Mesenchymal stem cell (in vitro differentiated cells and primary cell): ENCODE measurements around the gene C12orf75.

Source experiments
- DNase-seq: peaks from one replicate; pipeline ENCODE4 v3.0.0-alpha.2; 2013
- H2AFZ ChIP-seq: one replicate; pipeline ENCODE4 v1.6.1; 2013; ENCODE audit warnings: low read depth, mild to moderate bottlenecking, control low read depth, inconsistent platforms, low read length, moderate library complexity
- H2AK5ac ChIP-seq: 2 replicates; pipeline ENCODE4 v1.6.1; 2013; ENCODE audit warnings: low read length, moderate library complexity, mild to moderate bottlenecking, inconsistent platforms; ENCODE audit not compliant: severe bottlenecking
- H2BK120ac ChIP-seq: one replicate; pipeline ENCODE4 v1.6.1; 2013; ENCODE audit warnings: low read depth, mild to moderate bottlenecking, inconsistent platforms, low read length, moderate library complexity
- H2BK12ac ChIP-seq, 2 experiments: one replicate each; pipeline ENCODE4 v1.6.1; 2013; ENCODE audit warnings: inconsistent platforms in 2 of 2, low read length in 2 of 2, mild to moderate bottlenecking in 2 of 2, moderate library complexity in 2 of 2, control low read depth in 1 of 2
- H2BK15ac ChIP-seq: one replicate; pipeline ENCODE4 v1.6.1; 2013; ENCODE audit warnings: mild to moderate bottlenecking, low read depth, inconsistent platforms; ENCODE audit not compliant: poor library complexity, severe bottlenecking
- H2BK5ac ChIP-seq: 2 replicates; pipeline ENCODE4 v1.6.1; 2013; ENCODE audit warnings: low read depth, mild to moderate bottlenecking, low read length, control low read depth, inconsistent platforms; ENCODE audit not compliant: poor library complexity, severe bottlenecking
- H3K14ac ChIP-seq, 2 experiments: one replicate each; pipeline ENCODE4 v1.6.1; 2013; ENCODE audit warnings: inconsistent platforms in 2 of 2, low read length in 2 of 2, control low read depth in 1 of 2, mild to moderate bottlenecking in 1 of 2, moderate library complexity in 1 of 2
- H3K18ac ChIP-seq, 2 experiments: one replicate each; pipeline ENCODE4 v1.6.1; 2013; ENCODE audit warnings: inconsistent platforms in 2 of 2, low read length in 2 of 2, control low read depth in 1 of 2, low read depth in 1 of 2, mild to moderate bottlenecking in 1 of 2
- H3K23ac ChIP-seq, 2 experiments: one replicate each; pipeline ENCODE4 v1.6.1; 2013; ENCODE audit warnings: inconsistent platforms in 2 of 2, low read length in 2 of 2, mild to moderate bottlenecking in 2 of 2, moderate library complexity in 2 of 2, control low read depth in 1 of 2
- H3K27ac ChIP-seq: 2 replicates; pipeline ENCODE4 v1.5.1; 2013; ENCODE audit warnings: mild to moderate bottlenecking, moderate library complexity, low read length, control low read depth, inconsistent platforms; ENCODE audit not compliant: poor library complexity, severe bottlenecking
- H3K27me3 ChIP-seq, 2 experiments: 2 replicates each; pipeline versions ENCODE4 v1.6.1 to v1.7.0; 2013; ENCODE audit warnings: low read length in 2 of 2, mild to moderate bottlenecking in 2 of 2, moderate library complexity in 2 of 2, control low read depth in 1 of 2, inconsistent platforms in 1 of 2; ENCODE audit not compliant: control insufficient read depth in 1 of 2, insufficient read depth in 1 of 2
- H3K36me3 ChIP-seq, 2 experiments: 2 replicates each; pipeline versions ENCODE4 v1.6.1 to v1.7.0; 2013; ENCODE audit warnings: low read length in 2 of 2, control low read depth in 1 of 2, inconsistent platforms in 1 of 2, low read depth in 1 of 2, mild to moderate bottlenecking in 1 of 2; ENCODE audit not compliant: insufficient read depth in 2 of 2, control insufficient read depth in 1 of 2
- H3K4ac ChIP-seq, 2 experiments: one replicate each; pipeline ENCODE4 v1.6.1; 2013; ENCODE audit warnings: inconsistent platforms in 2 of 2, low read length in 2 of 2, mild to moderate bottlenecking in 2 of 2, moderate library complexity in 2 of 2, control low read depth in 1 of 2, low read depth in 1 of 2
- H3K4me1 ChIP-seq: 2 replicates; pipeline ENCODE4 v1.6.1; 2013; ENCODE audit warnings: low read depth, low read length, control low read depth; ENCODE audit not compliant: control insufficient read depth, insufficient read depth
- H3K4me2 ChIP-seq: 2 replicates; pipeline ENCODE4 v1.6.1; 2013; ENCODE audit warnings: low read length, mild to moderate bottlenecking, inconsistent platforms; ENCODE audit not compliant: poor library complexity, severe bottlenecking
- H3K4me3 ChIP-seq, 2 experiments: 2 replicates each; pipeline versions ENCODE4 v1.5.1 to v1.7.0; 2013; ENCODE audit warnings: low read length in 2 of 2, mild to moderate bottlenecking in 2 of 2, control low read depth in 1 of 2, low read depth in 1 of 2; ENCODE audit not compliant: insufficient read depth in 1 of 2
- H3K79me1 ChIP-seq: replicated peaks from 2 replicates; pipeline ENCODE4 v1.6.1; 2013; ENCODE audit warnings: mild to moderate bottlenecking, control low read depth, low read length, inconsistent platforms; ENCODE audit not compliant: poor library complexity, severe bottlenecking
- H3K9ac ChIP-seq: 2 replicates; pipeline ENCODE4 v1.7.0; 2013; ENCODE audit warnings: mild to moderate bottlenecking, low read length, moderate library complexity
- H3K9me3 ChIP-seq: 2 replicates; pipeline ENCODE4 v1.7.0; 2013; ENCODE audit warnings: mild to moderate bottlenecking, low read length; ENCODE audit not compliant: control insufficient read depth
- H4K8ac ChIP-seq: one replicate; pipeline ENCODE4 v1.6.1; 2013; ENCODE audit warnings: inconsistent platforms, mild to moderate bottlenecking, low read length, moderate library complexity
- H4K91ac ChIP-seq: one replicate; pipeline ENCODE4 v1.6.1; 2013; ENCODE audit warnings: mild to moderate bottlenecking, low read length, inconsistent platforms
- WGBS: methylation state at CpG from one replicate; pipeline ENCODE4 v1.1.7; 2013; ENCODE audit warnings: mixed read lengths; 5-methylcytosine and 5-hydroxymethylcytosine counted together

The C12orf75 gene

GRCh38 chr12:105292705-105293104 lies 37.8 kb upstream of the C12orf75 start:
- H2BK15ac ChIP-seq: no peak overlapping the region
- no peaks in the 10 kb centered on the region for H3K36me3 ChIP-seq
- H3K9me3 ChIP-seq: peaks cover 2% of the 10 kb centered on the region
- H3K27ac ChIP-seq: no peak overlapping the region
- H3K27me3 ChIP-seq: no peaks in the 10 kb centered on the region
- peaks cover 1% of the 10 kb centered on the region for H3K79me1 ChIP-seq
- H3K18ac ChIP-seq: no peak overlapping the region
- WGBS: no CpG with 5 or more reads among the region's 1 CpG
- H3K9ac ChIP-seq: no peak overlapping the region
- H3K4me2 ChIP-seq: no peak overlapping the region
- no peak for DNase-seq
- H3K4ac ChIP-seq: no peak overlapping the region
- no peak overlapping the region for H3K23ac ChIP-seq
- no peak overlapping the region for H4K8ac ChIP-seq
- H2BK5ac ChIP-seq: no peak overlapping the region
- no peak overlapping the region for H2BK12ac ChIP-seq
- no peak overlapping the region for H2AK5ac ChIP-seq
- H4K91ac ChIP-seq: no peak overlapping the region
- H2AFZ ChIP-seq: no peak overlapping the region
- no peaks in the 10 kb centered on the region for H3K4me1 ChIP-seq
- H2BK120ac ChIP-seq: no peak overlapping the region
- no peak overlapping the region for H3K14ac ChIP-seq
- H3K4me3 ChIP-seq: no peak overlapping the region

- Histone ChIP-seq H3K79me1 (peaks cover 1% of the 10 kb centered on the region), H2BK5ac (no peak overlapping the region), H3K4ac (no peak overlapping the region), H3K18ac (no peak overlapping the region), H3K27me3 (no peaks in the 10 kb centered on the region), H3K9me3 (peaks cover 3% of the 10 kb centered on the region), H3K14ac (no peak overlapping the region), H3K36me3 (no peaks in the 10 kb centered on the region), H2BK12ac (no peak overlapping the region), H3K27ac (no peak overlapping the region), H2BK15ac (no peak overlapping the region), H3K4me1 (no peaks in the 10 kb centered on the region), H2BK120ac (no peak overlapping the region), H2AFZ (no peak overlapping the region), H3K4me3 (no peak overlapping the region), H3K4me2 (no peak overlapping the region), H3K23ac (no peak overlapping the region), H3K9ac (no peak overlapping the region), H4K8ac (no peak overlapping the region), H2AK5ac (no peak overlapping the region), H4K91ac (no peak overlapping the region)
- DNase-seq: no peak
These were observed 37.3 kb upstream of the C12orf75 start for GRCh38 chr12:105293187-105293586.

- Histone ChIP-seq H3K4me3 (no peak overlapping the region), H3K9me3 (peaks cover 3% of the 10 kb centered on the region)
These were observed 36.3 kb upstream of the C12orf75 start for GRCh38 chr12:105294161-105294560.

GRCh38 chr12:105294886-105295479 lies 35.5 kb upstream of the C12orf75 start:
- Histone ChIP-seq H2BK12ac (no peak overlapping the region), H4K8ac (no peak overlapping the region), H4K91ac (no peak overlapping the region), H2BK120ac (no peak overlapping the region), H3K4me3 (no peak overlapping the region), H3K23ac (no peak overlapping the region), H3K4me1 (no peaks in the 10 kb centered on the region), H3K14ac (no peak overlapping the region), H3K9ac (no peak overlapping the region), H3K79me1 (peaks cover 1% of the 10 kb centered on the region), H3K4me2 (no peak overlapping the region), H3K18ac (no peak overlapping the region), H2AK5ac (no peak overlapping the region), H2AFZ (no peak overlapping the region), H3K27ac (no peak overlapping the region), H3K27me3 (no peaks in the 10 kb centered on the region), H3K4ac (no peak overlapping the region), H3K9me3 (peaks cover 3% of the 10 kb centered on the region), H3K36me3 (no peaks in the 10 kb centered on the region), H2BK5ac (no peak overlapping the region), H2BK15ac (no peak overlapping the region)
- 86% methylated on average over 3 of the region's 4 CpGs for WGBS
- DNase-seq: no peak

More at GRCh38 chr12:105294161-105294560, 36.3 kb upstream of the C12orf75 start:
- Histone ChIP-seq H2BK12ac (no peak overlapping the region), H2AK5ac (no peak overlapping the region), H2BK15ac (no peak overlapping the region), H4K91ac (no peak overlapping the region), H3K9ac (no peak overlapping the region), H2BK120ac (no peak overlapping the region), H2BK5ac (no peak overlapping the region), H2AFZ (no peak overlapping the region), H3K36me3 (no peaks in the 10 kb centered on the region), H3K27me3 (no peaks in the 10 kb centered on the region), H3K79me1 (peaks cover 1% of the 10 kb centered on the region), H3K23ac (no peak overlapping the region), H3K18ac (no peak overlapping the region), H4K8ac (no peak overlapping the region), H3K4me2 (no peak overlapping the region), H3K27ac (no peak overlapping the region), H3K14ac (no peak overlapping the region), H3K4me1 (no peaks in the 10 kb centered on the region), H3K4ac (no peak overlapping the region)
- WGBS: 94% methylated on average over 2 of the region's 2 CpGs
- DNase-seq: no peak
